Kidney epithelial cell (primary cell): ENCODE data around the gene P3H4. TPM values are rescaled to one million over a fixed set of nuclear protein-coding genes. Genes with fewer than 3 reads are reported as not detected.

Source experiments
- DNase-seq: peaks from one replicate; pipeline ENCODE4 v3.0.0-alpha.2; 2010; ENCODE audit warnings: low read depth
- H3K27me3 ChIP-seq: 2 replicates; pipeline ENCODE4 v1.6.0; 2011; ENCODE audit warnings: low read length; ENCODE audit not compliant: control insufficient read depth, insufficient read depth
- H3K36me3 ChIP-seq: 2 replicates; pipeline ENCODE4 v1.5.1; 2011; ENCODE audit warnings: low read length; ENCODE audit not compliant: control insufficient read depth, insufficient read depth
- H3K4me3 ChIP-seq: 2 replicates; pipeline ENCODE4 v1.5.1; 2011; ENCODE audit warnings: low read depth, mild to moderate bottlenecking, control low read depth, low read length
- total RNA-seq: library from RNA; depleted of rRNA; stranded (reverse); fragments of >200 nt; gene quantifications from 2 replicates; pipeline ENCODE4 v1.2.3, GENCODE V29; 2015
- TF ChIP-seq, protein P1 (sequence below): IDR thresholded peaks from 2 replicates; pipeline ENCODE4 v1.5.1; 2011; ENCODE audit warnings: mild to moderate bottlenecking, moderate library complexity, low read length, control low read depth, inconsistent platforms; ENCODE audit not compliant: insufficient read depth, poor library complexity, severe bottlenecking

Gene P3H4
- total RNA-seq, 1 donor from 2014 or later: 50.5 TPM

DNA sequence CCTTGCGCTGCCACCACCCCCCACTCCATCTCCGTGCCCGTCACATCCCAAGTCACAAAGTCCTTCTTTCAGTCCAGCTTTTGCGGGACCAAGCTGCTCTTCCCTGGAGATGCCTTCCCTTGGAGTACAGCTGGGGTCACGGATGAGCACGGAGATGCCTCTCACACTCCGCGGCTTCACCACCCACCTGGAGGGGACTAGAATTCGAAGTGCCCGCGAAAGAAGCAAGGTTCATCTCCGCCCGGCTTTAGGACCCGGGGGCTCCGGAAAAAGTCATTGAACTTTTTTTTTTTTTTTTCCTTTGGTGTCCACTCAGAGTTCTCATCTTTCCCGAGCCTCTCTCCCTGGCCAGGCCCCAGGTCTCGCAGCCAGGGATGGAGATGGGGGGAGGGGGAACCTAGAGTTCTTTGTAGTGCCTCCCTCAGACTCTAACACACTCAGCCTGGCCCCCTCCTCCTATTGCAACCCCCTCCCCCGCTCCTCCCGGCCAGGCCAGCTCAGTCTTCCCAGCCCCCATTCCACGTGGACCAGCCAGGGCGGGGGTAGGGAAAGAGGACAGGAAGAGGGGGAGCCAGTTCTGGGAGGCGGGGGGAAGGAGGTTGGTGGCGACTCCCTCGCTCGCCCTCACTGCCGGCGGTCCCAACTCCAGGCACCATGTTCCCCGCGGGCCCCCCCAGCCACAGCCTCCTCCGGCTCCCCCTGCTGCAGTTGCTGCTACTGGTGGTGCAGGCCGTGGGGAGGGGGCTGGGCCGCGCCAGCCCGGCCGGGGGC is 817 bp upstream of the P3H4 start, which contains the start of gene FKBP10:
TSS of gene FKBP10 (plus strand) at position 624 of the 771 bp plus-strand sequence. CDS start at position 655, 31 bp downstream.
- no peaks in the 10 kb centered on the region for H3K36me3 ChIP-seq
- no peak for DNase-seq
- TF ChIP-seq, protein P1, sequence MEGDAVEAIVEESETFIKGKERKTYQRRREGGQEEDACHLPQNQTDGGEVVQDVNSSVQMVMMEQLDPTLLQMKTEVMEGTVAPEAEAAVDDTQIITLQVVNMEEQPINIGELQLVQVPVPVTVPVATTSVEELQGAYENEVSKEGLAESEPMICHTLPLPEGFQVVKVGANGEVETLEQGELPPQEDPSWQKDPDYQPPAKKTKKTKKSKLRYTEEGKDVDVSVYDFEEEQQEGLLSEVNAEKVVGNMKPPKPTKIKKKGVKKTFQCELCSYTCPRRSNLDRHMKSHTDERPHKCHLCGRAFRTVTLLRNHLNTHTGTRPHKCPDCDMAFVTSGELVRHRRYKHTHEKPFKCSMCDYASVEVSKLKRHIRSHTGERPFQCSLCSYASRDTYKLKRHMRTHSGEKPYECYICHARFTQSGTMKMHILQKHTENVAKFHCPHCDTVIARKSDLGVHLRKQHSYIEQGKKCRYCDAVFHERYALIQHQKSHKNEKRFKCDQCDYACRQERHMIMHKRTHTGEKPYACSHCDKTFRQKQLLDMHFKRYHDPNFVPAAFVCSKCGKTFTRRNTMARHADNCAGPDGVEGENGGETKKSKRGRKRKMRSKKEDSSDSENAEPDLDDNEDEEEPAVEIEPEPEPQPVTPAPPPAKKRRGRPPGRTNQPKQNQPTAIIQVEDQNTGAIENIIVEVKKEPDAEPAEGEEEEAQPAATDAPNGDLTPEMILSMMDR: no peak
- H3K4me3 ChIP-seq: peak within 1 kb of the TSS; percentile 74
- no peaks in the 10 kb centered on the region for H3K27me3 ChIP-seq

DNA sequence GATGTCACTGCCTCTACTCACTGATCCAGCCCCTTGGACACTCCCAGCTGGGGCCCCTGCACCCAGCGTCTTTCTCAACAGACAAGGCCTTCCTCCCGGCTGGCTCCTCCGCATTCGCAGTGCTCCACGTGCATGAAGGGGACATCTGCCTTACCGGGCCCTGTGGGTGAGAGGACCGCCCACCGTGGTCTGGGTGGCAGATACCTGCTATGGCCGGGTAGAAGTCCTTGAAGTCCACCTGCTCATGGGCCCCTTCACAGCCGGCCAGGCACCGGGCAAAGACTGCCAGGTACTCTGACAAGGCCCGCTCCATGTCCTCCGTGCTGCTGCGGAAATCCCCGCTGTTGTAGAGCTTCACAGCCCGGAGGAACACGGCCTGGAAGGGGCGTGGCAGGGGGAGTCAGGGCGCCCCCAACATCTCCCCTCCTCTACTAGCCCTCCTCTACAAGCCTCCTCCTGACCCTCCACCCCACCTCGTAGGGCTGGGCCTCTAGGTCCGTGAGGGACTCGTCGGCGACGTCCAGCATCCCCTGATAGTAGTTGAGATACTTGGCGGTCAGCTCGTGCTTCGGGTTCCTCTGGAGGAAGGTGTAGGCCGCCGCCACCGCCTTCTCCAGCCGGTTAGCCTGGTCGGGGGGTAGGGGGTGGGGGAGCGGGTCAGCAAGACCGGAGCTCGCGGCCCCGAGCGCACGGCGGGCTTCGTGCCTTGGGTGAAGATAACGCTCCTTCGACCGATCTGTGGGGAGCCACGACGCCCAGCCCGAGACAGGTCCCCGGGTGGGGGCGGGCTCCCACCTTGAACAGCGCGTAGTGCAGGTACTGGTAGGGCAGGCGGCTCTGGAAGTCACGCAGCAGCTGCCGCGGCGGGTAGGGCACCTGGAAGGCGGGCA is 845 bp downstream of the P3H4 start:
- H3K27me3 ChIP-seq: no peaks in the 10 kb centered on the region
- H3K36me3 ChIP-seq: no peaks in the 10 kb centered on the region
- TF ChIP-seq, protein P1: no peak
- peak overlapping the region; percentile 74 for H3K4me3 ChIP-seq
- DNase-seq: no peak

DNA sequence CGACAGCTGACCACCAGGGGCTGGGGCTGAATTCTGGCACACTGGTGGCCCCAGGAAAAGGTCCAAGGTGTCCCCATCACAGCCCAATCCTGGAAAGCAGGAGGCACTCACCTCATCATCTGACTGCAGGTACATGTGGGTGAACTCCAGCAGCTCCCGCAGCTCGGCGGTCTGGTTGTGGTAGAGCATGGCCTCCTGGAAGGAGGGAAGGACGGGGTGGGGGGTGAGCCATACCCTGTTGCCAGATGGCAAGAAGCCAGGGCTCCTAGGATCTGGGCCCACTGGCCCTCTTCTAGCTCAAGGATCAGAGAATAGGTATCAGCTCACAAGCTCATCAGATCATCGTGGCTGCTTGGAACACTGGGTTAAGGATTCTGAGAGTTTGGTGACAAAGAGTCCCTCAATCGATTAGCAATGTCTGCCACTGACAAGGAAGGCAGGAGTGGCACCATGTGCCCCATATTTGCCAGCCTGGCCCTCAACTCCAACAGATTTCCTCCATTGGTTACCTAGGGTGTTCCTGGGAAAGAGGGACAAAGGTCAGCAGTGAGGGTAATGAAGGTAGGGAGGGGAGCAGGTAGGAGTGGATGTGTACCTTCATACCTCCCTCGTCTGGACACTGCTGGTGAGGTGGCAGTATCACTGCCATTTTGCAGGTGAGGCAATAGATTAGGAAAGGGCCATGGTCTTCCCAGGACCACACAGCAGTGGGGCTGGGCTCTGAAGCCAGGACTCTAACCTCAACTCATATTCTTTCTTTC is 4.9 kb downstream of the P3H4 start:
- Histone ChIP-seq H3K36me3 (peaks cover 1% of the 10 kb centered on the region), H3K27me3 (no peaks in the 10 kb centered on the region), H3K4me3 (no peak overlapping the region)
- no peak for DNase-seq
- TF ChIP-seq, protein P1: no peak

DNA sequence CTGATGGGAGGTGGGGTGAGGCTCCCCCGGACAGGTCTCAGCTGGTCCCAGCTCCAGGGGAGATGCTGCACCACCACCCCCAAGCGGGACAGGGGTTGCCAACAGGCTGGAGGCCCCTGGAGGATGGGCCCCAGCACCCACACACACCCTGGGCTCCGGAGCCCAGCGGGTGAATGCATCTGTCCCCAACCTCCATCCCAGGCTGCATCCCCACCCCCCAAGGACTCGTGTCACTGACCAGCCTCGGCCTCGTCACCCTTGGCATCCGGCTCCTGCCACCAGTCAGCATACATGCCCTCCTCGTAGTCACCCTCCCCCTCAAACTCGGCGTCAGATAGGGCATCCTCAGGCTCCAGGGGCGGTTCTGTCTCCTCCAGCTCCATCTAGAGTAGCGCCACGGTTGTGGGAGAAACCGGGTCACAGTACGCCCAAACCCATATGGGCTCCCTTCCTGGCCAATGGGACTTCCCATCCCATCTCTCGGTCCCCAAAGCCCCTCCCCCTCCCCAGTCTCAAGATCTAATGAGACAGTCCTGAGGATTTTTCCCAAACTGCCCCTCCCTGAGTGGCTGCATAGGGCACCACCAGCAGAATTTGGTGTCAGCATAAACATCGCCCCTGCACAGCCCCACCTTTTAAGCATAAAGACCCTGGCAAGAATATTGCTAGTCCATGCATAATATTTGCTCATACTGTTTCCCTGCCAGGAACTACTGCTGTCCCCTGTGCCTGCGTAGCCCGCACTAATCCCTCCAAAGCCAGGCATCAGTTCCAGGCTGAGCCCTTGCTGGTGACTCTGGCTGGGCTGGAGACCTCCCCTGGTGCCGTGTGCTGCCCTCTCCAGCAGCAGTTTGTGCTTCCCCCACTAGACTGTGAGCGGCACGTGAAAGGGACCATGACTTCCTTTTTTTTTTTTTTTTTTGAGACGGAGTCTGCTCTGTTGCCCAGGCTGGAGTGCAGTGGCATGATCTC is 8.4 kb downstream of the P3H4 start:
- H3K4me3 ChIP-seq: no peak overlapping the region
- H3K27me3 ChIP-seq: no peaks in the 10 kb centered on the region

More for the DNA sequence above, 8.4 kb downstream of the P3H4 start:
- TF ChIP-seq, protein P1: no peak
- peaks cover 1% of the 10 kb centered on the region for H3K36me3 ChIP-seq
- DNase-seq: no peak
